Endothelial cell of umbilical vein (primary cell): Measurements from ENCODE around the gene MCM9. TPM values are rescaled to one million over a fixed set of nuclear protein-coding genes. Genes with fewer than 3 reads are reported as not detected.

Experiments used
- BruUV-seq: library from RNA; stranded (reverse); fragments of 400-500 nt; replicated peaks from 2 replicates; lab custom pipeline; 2021; lab: Mats Ljungman, UMichigan
- CTCF ChIA-PET: fragments of 300-600, 350-600 bp; sonication (Branson Sonifier 250); formaldehyde crosslinking; loops from one replicate; lab custom pipeline; 2021; ENCODE audit warnings: antibody characterized with exemption, inconsistent platforms; lab: Charles Lee
- POLR2A ChIA-PET: fragments of 300-600, 350-600 bp; sonication (Branson Sonifier 250); formaldehyde crosslinking; loops from one replicate; lab custom pipeline; 2021; ENCODE audit warnings: antibody characterized with exemption, inconsistent platforms; lab: Charles Lee
- DNase-seq: peaks from one replicate; pipeline ENCODE4 v3.0.0-alpha.2; 2011; ENCODE audit warnings: low read depth, low spot score
- FAIRE-seq: peaks from 2 replicates; lab custom pipeline; 2011; peaks lifted over from hg19 to GRCh38; lab: Jason Lieb, UNC
- H2AFZ ChIP-seq: 2 replicates; pipeline ENCODE4 v1.6.0; 2012; ENCODE audit warnings: low read depth, low read length, control low read depth, inconsistent platforms
- H3K27ac ChIP-seq: 2 replicates; pipeline ENCODE4 v1.5.1; 2011; ENCODE audit warnings: low read depth, mild to moderate bottlenecking, control low read depth, low read length, moderate library complexity; ENCODE audit not compliant: insufficient read depth
- H3K27me3 ChIP-seq, 2 experiments: 2 replicates each; pipeline versions ENCODE4 v1.6.0 to v1.6.1; 2011; ENCODE audit warnings: low read length in 2 of 2, mixed read lengths in 1 of 2; ENCODE audit not compliant: control insufficient read depth in 2 of 2, insufficient read depth in 2 of 2
- H3K36me3 ChIP-seq, 2 experiments: 2 replicates in 1 of 2; 3 replicates in 1 of 2; pipeline ENCODE4 v1.5.1; 2011; ENCODE audit warnings: low read length in 2 of 2, mild to moderate bottlenecking in 1 of 2, moderate library complexity in 1 of 2; ENCODE audit not compliant: control insufficient read depth in 2 of 2, insufficient read depth in 2 of 2; ENCODE audit errors: extremely low read depth in 1 of 2
- H3K4me1 ChIP-seq: 3 replicates; pipeline ENCODE4 v1.5.1; 2011; ENCODE audit warnings: mild to moderate bottlenecking, low read length; ENCODE audit not compliant: control insufficient read depth, insufficient read depth; ENCODE audit errors: extremely low read depth
- H3K4me2 ChIP-seq: 2 replicates; pipeline ENCODE4 v1.6.1; 2011; ENCODE audit warnings: low read length, control low read depth, mixed read lengths; ENCODE audit not compliant: insufficient read depth
- H3K4me3 ChIP-seq, 3 experiments: fragments of 200-600 bp in 1 of 3; sonication (generic), shearing (Covaris generic) in 1 of 3; replicated peaks in 1 of 3; 2 replicates each; pipeline ENCODE4 v1.5.1; 2011 to 2016; ENCODE audit warnings: control low read depth in 3 of 3, low read length in 3 of 3, mild to moderate bottlenecking in 2 of 3, inconsistent platforms in 1 of 3, low read depth in 1 of 3, moderate library complexity in 1 of 3; ENCODE audit not compliant: insufficient read depth in 1 of 3
- H3K79me2 ChIP-seq: 2 replicates; pipeline ENCODE4 v1.6.0; 2012; ENCODE audit warnings: low read length, inconsistent platforms; ENCODE audit not compliant: control insufficient read depth, insufficient read depth
- H3K9ac ChIP-seq: replicated peaks from 2 replicates; pipeline ENCODE3; 2011; ENCODE audit warnings: low read length, control low read depth; ENCODE audit not compliant: insufficient read depth; ENCODE audit errors: extremely low read depth
- H3K9me1 ChIP-seq: replicated peaks from 3 replicates; pipeline ENCODE4 v1.6.0; 2011; ENCODE audit warnings: mild to moderate bottlenecking, low read length; ENCODE audit not compliant: control insufficient read depth, insufficient read depth; ENCODE audit errors: extremely low read depth
- H3K9me3 ChIP-seq: replicated peaks from 2 replicates; pipeline ENCODE4 v1.5.1; 2012; ENCODE audit warnings: low read length, inconsistent platforms; ENCODE audit not compliant: control insufficient read depth, insufficient read depth
- H4K20me1 ChIP-seq: replicated peaks from 2 replicates; pipeline ENCODE3; 2011; ENCODE audit warnings: mild to moderate bottlenecking, low read length; ENCODE audit not compliant: control insufficient read depth, insufficient read depth; ENCODE audit errors: extremely low read depth
- CTCF ChIP-seq, 2 donors: IDR thresholded peaks; 1 replicate in 1 of 2; 2 replicates in 1 of 2; pipeline ENCODE4 v1.5.1; 2011; ENCODE audit warnings: low read length in 2 of 2, mild to moderate bottlenecking in 2 of 2, moderate library complexity in 2 of 2, control low read depth in 1 of 2, inconsistent platforms in 1 of 2, low read depth in 1 of 2; ENCODE audit not compliant: insufficient read depth in 1 of 2; ENCODE audit errors: extremely low read depth in 1 of 2
- EZH2 ChIP-seq: IDR thresholded peaks from 2 replicates; pipeline ENCODE4 v1.6.1; 2012; ENCODE audit warnings: borderline replicate concordance, low read depth, mild to moderate bottlenecking, moderate library complexity, low read length, inconsistent platforms; ENCODE audit not compliant: severe bottlenecking
- FOS ChIP-seq: IDR thresholded peaks from 2 replicates; pipeline ENCODE4 v1.6.1; 2011; ENCODE audit warnings: mild to moderate bottlenecking, low read length, moderate library complexity, borderline replicate concordance; ENCODE audit not compliant: insufficient read depth
- GATA2 ChIP-seq: IDR thresholded peaks from 2 replicates; pipeline ENCODE4 v1.7.0; 2011; ENCODE audit warnings: low read depth, mild to moderate bottlenecking, moderate library complexity, mixed read lengths, low read length; ENCODE audit not compliant: insufficient read length, insufficient read depth
- JUN ChIP-seq: IDR thresholded peaks from 2 replicates; pipeline ENCODE4 v1.6.1; 2011; ENCODE audit warnings: borderline replicate concordance, low read depth; ENCODE audit not compliant: insufficient read length, insufficient read depth
- MYC ChIP-seq: IDR thresholded peaks from one replicate; pipeline ENCODE4 v1.6.1; 2011; ENCODE audit warnings: mild to moderate bottlenecking, low read depth, low read length
- POLR2A ChIP-seq: IDR thresholded peaks from 2 replicates; pipeline ENCODE4 v1.6.1; 2012; ENCODE audit warnings: low read depth, mild to moderate bottlenecking, control low read depth, low read length
- POLR2AphosphoS5 ChIP-seq: IDR thresholded peaks from 2 replicates; pipeline ENCODE4 v1.6.1; 2012; ENCODE audit warnings: low read depth, mild to moderate bottlenecking, control low read depth, low read length, moderate library complexity; ENCODE audit not compliant: insufficient read depth
- dilution Hi-C: fragments of 300-500 bp; cut with MboI; formaldehyde crosslinking; loops from one replicate; pipeline ENCODE4 v1.15.0; 2019; ENCODE audit warnings: low sequenced_read_pairs; ENCODE audit not compliant: extremely low pct_ligation_motif_present
- intact Hi-C: fragments of 100-400 bp; cut with micrococcal nuclease; formaldehyde crosslinking; loops from one replicate; pipeline ENCODE4 v1.10.0; 2022
- polyA plus RNA-seq, 4 experiments: library from polyadenylated mRNA; depleted of rRNA in 3 of 4; stranded (reverse) in 3 of 4; unstranded in 1 of 4; fragments of >200 nt; gene quantifications; 2 replicates each; pipeline versions ENCODE4 v1.2.1 to v1.2.3, GENCODE V29; 2011 to 2012; ENCODE audit warnings: missing spikeins in 1 of 4
- total RNA-seq: library from RNA; stranded (reverse); gene quantifications from 2 replicates; pipeline ENCODE4 v1.2.3, GENCODE V29; 2021
- TF ChIP-seq, protein P1 (sequence below): IDR thresholded peaks from 2 replicates; pipeline ENCODE4 v1.6.1; 2011; ENCODE audit not compliant: insufficient read depth, insufficient read length

MCM9 gene
- total and polyA plus RNA-seq, 2 donors (not counting 3 experiments of a cell fraction or from before 2014, with no cell fraction given) = 2.0 to 14.1 TPM

GRCh38 chr6:118872318-118872717 is 62.6 kb downstream of the MCM9 start:
- intact Hi-C loops = no loop called here
- DNase-seq (no peak), FAIRE-seq (no peak)
- Histone ChIP-seq H3K4me1 (peaks cover 15% of the 10 kb centered on the region), H3K27ac (no peak overlapping the region), H3K27me3 (no peaks in the 10 kb centered on the region), H3K36me3 (no peaks in the 10 kb centered on the region), H3K9me3 (no peaks in the 10 kb centered on the region), H3K79me2 (peaks cover 9% of the 10 kb centered on the region), H2AFZ (no peak overlapping the region), H3K9ac (no peak overlapping the region), H3K4me3 (no peak overlapping the region), H3K4me2 (no peak overlapping the region), H4K20me1 (no peaks in the 10 kb centered on the region), H3K9me1 (no peaks in the 10 kb centered on the region)
- BruUV-seq = no TSS peak
- ChIA-PET CTCF (no interaction called here), POLR2A (no interaction called here)
- TF ChIP-seq CTCF (IDR thresholded peaks at IDR 0.05; ENCODE audit: extremely low read depth in 1 of 2, insufficient read depth in 1 of 2, low read depth in 1 of 2, low read length in 2 of 2) = no peak
- no peak for TF ChIP-seq POLR2A
- TF ChIP-seq GATA2 = no peak
- TF ChIP-seq EZH2 = no peak
- no peak for TF ChIP-seq POLR2AphosphoS5
- TF ChIP-seq FOS = no peak
- no peak for TF ChIP-seq MYC
- no peak for TF ChIP-seq JUN
- TF ChIP-seq, protein P1, sequence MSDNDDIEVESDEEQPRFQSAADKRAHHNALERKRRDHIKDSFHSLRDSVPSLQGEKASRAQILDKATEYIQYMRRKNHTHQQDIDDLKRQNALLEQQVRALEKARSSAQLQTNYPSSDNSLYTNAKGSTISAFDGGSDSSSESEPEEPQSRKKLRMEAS = no peak
- dilution Hi-C loops = no loop called here
